Neutrophil (primary cell): ENCODE measurements around the gene SLC2A4RG.

ENCODE experiments used
- H3K27ac ChIP-seq: fragments of 200-600 bp; sonication (generic); 2 replicates; pipeline ENCODE4 v1.5.1; 2016; ENCODE audit warnings: mild to moderate bottlenecking, moderate library complexity
- H3K27me3 ChIP-seq: fragments of 200-600 bp; sonication (generic); 2 replicates; pipeline ENCODE4 v1.6.0; 2016; ENCODE audit warnings: mild to moderate bottlenecking
- H3K36me3 ChIP-seq: fragments of 200-600 bp; sonication (generic); 2 replicates; pipeline ENCODE4 v1.5.1; 2017
- H3K4me1 ChIP-seq, 2 experiments: fragments of 200-600 bp in 1 of 2; sonication (generic) in 1 of 2; 1 replicate in 1 of 2; 2 replicates in 1 of 2; pipeline versions ENCODE4 v1.5.1 to v1.6.1; 2013 to 2016; ENCODE audit warnings: low read depth in 1 of 2, low read length in 1 of 2, mild to moderate bottlenecking in 1 of 2, moderate library complexity in 1 of 2; ENCODE audit not compliant: control insufficient read depth in 1 of 2, insufficient read depth in 1 of 2
- H3K4me3 ChIP-seq, 2 experiments: fragments of 200-600 bp in 1 of 2; sonication (generic) in 1 of 2; 1 replicate in 1 of 2; 2 replicates in 1 of 2; pipeline ENCODE4 v1.5.1; 2013 to 2016; ENCODE audit warnings: low read depth in 1 of 2, low read length in 1 of 2, mild to moderate bottlenecking in 1 of 2, moderate library complexity in 1 of 2
- H3K9me3 ChIP-seq: fragments of 200-600 bp; sonication (generic); 2 replicates; pipeline ENCODE4 v1.5.1; 2016
- CTCF ChIP-seq: fragments of 200-600 bp; sonication (generic); IDR thresholded peaks from 2 replicates; pipeline ENCODE4 v1.5.1; 2016; ENCODE audit warnings: antibody characterized with exemption

Gene SLC2A4RG

DNA sequence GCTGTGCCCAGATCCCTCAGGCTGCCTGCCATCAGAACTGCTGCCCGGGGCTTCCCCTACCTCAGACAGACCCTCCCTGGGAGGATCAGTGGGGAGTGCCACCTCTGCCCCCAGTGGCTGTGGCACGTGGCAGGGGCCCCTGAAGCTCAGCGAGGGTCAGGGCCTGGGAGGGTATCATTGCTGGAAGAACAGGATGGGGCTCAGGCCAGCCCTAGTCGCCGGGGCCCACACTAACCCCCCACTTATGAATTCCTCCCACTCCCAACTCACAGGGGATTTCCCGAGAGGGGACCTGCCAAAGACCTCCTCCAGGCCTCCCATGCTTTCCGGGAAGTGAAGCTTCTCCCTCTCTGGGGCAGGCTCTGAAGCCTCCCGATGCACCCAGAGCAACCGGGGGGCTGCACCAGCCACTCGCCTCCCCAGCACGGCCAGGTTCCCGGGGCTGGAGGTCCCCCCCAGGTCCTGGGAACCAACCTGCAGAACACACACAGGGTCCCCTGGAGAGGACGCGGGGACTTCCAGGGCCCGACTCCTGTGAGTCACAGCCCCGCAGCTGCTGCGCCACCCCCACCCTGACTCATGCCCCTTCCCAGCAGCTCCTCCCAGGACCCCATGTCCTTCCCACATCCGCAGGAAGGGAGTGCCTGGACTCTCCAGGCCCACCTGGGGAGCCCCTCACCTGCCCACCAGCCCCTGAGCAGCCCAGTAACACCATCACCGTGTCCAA lies 40.7 kb upstream of the SLC2A4RG start:
- Histone ChIP-seq H3K36me3 (peaks cover 57% of the 10 kb centered on the region), H3K4me1 (peaks cover 0 to 4% of the 10 kb centered on the region in 2 experiments), H3K9me3 (no peaks in the 10 kb centered on the region), H3K27me3 (peaks cover 21% of the 10 kb centered on the region), H3K4me3 (no peak overlapping the region), H3K27ac (no peak overlapping the region)
- no peak for TF ChIP-seq CTCF

DNA sequence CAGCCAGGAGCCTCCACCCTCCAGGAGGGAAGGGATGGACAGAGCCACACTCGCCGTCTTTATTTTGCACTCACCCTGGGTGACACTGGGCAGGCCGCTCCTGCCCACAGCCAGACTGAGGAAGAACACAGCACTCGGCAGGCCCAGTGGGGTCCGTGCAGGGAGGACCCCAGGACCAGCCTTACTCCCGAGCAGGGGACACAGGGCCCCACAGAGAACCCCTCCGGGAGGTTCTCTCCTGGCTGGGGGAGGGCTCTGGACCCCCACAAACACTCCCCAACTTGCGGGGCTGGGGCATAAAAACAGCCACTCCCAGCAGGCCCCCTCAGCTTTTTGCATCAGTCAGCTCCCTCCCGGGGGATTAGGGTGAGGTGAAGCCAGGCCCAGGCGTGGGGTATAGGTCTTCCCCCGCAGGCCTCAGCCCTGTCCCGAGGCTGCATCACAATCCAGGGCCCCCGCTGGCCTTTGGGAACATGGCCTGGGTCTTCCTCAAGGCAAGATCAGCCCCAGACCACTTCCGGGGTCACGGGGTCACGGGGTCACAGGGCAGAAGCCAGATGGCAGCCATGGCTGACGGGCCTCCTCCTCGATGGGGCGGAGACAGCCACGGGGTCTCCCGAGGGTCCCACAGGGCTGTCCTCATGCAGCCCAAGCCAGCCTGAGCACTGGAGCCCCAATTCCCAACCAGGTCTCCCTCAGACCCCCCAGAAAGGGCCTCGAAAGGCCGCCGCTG lies 39.9 kb upstream of the SLC2A4RG start:
- H3K4me1 ChIP-seq = peaks cover 0 to 4% of the 10 kb centered on the region in 2 experiments

GRCh38 chr20:63700199-63701050 lies 39.2 kb upstream of the SLC2A4RG start:
- Histone ChIP-seq H3K27me3 (peaks cover 21% of the 10 kb centered on the region), H3K4me1 (peaks cover 0 to 4% of the 10 kb centered on the region in 2 experiments), H3K27ac (no peak overlapping the region), H3K36me3 (peaks cover 62% of the 10 kb centered on the region), H3K4me3 (no peak overlapping the region), H3K9me3 (no peaks in the 10 kb centered on the region)
- no peak for TF ChIP-seq CTCF

More for the DNA sequence above, 39.9 kb upstream of the SLC2A4RG start:
- H3K9me3 ChIP-seq = no peaks in the 10 kb centered on the region
- no peak for TF ChIP-seq CTCF
- no peak overlapping the region for H3K4me3 ChIP-seq
- H3K27me3 ChIP-seq = peaks cover 21% of the 10 kb centered on the region
- no peak overlapping the region for H3K27ac ChIP-seq
- peaks cover 62% of the 10 kb centered on the region for H3K36me3 ChIP-seq

GRCh38 chr20:63701051-63701328 lies 38.6 kb upstream of the SLC2A4RG start:
- peaks cover 0 to 4% of the 10 kb centered on the region in 2 experiments for H3K4me1 ChIP-seq
- TF ChIP-seq CTCF = no peak
- H3K36me3 ChIP-seq = peaks cover 65% of the 10 kb centered on the region
- no peaks in the 10 kb centered on the region for H3K9me3 ChIP-seq
- no peak overlapping the region for H3K27ac ChIP-seq
- peaks cover 18% of the 10 kb centered on the region for H3K27me3 ChIP-seq
- H3K4me3 ChIP-seq = no peak overlapping the region

- peaks cover 3 to 6% of the 10 kb centered on the region in 2 experiments for H3K4me1 ChIP-seq
Measured at GRCh38 chr20:63701329-63702035, 38.1 kb upstream of the SLC2A4RG start.

More at GRCh38 chr20:63701329-63702035, 38.1 kb upstream of the SLC2A4RG start:
- Histone ChIP-seq H3K9me3 (no peaks in the 10 kb centered on the region), H3K4me3 (no peak overlapping the region), H3K27ac (no peak overlapping the region), H3K27me3 (peaks cover 13% of the 10 kb centered on the region), H3K36me3 (peaks cover 69% of the 10 kb centered on the region)
- TF ChIP-seq CTCF = no peak
